GM19238 (cell line): ENCODE data around the gene CLCN6.

Experiments
- DNase-seq: peaks from one replicate; pipeline ENCODE4 v3.0.0; 2011; ENCODE audit warnings: low spot score; ENCODE audit not compliant: insufficient read length

The CLCN6 gene

DNA sequence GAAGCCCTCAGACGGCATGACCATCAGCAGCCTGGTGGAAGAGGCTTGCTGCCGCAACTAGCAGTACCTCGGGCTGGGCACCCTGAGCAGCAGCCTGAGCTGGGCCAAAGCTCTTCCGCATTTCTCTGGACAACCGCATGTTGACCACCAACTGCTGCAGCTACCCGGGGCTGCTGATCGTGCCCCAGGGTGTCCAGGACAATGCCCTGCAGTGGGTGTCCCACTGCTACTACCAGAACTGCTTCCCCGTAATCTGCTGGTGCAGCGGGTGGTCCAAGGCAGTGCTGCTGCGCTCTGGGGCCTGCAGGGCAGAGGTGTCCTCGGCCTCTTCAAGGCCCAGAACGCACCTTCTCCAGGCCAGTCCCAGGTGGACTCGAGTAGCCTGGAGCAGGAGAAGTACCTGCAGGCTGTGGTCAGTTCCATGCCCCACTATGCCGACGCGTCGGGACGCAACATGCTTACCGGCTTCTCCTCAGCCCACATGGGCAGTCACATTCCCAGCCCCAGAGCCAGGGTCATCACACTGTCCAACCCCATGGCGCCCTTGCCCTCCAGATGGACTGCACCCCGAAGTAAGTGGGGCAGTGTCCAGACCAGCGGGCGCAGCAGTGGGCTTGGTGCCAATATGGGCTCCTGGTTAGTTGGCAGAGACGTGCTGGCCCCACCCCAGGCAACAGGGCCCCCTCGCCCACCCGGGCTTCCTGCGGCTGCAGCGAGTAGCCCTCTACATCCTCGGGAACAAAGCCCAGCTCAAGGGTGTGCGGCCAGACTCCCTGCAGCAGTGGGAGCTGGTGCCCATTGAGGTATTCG lies 72.3 kb downstream of the CLCN6 start:
- no peak for DNase-seq

DNA sequence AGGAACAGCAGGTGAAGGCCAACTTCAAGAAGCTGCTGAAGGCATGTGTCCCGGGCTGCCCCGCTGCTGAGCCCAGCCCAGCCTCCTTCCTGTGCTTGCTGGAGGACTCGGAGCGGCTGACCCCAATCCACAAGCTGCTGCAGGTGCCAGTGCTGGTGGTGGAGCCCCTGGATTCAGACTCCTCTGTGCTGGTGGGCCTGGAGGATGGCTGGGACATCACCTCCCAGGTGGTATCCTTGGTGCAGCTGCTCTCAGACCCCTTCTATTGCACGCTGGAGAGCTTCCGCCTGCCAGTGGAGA lies 72.8 kb downstream of the CLCN6 start:
- no peak for DNase-seq

DNA sequence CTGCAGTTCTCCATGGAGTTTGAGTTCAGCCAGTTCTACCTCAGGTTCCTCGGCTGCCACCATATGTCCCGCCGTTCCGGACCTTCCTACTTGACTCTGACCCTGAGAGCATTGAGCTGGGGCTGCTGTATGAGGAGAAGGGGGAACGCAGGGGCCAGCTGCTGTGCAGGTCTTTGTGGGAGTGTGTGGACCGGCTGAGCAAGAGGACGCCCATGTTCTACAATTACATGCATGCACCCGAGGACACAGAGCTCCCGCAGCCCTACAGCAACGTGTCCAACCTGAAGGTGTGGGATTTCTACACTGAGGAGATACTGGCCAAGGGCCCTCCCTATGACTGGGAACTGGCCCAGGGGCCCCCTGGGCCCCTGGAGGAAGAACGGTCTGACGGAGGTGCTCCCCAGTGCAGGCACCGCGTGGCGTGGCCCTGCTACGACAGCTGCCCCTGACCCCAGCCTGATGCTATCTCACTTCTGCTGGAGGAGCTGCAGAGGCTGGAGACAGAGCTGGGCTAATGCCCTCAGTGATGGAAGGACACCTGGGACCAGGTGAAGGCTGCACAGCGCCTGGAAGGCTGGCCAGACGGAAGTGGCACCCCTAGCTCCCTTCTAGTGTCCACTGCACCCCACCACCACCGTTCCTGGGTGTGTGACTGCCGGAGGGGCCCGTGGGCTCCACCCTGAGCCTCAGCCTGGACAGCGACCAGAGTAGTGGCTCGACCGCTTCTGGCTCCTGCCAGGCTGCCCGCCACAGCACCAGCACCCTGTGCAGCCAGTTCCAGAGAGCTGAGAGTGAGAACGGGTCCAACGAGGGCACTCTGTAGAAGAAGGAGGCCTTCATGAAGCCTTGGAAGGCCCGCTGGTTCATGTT lies 73.6 kb downstream of the CLCN6 start:
- no peak for DNase-seq

DNA sequence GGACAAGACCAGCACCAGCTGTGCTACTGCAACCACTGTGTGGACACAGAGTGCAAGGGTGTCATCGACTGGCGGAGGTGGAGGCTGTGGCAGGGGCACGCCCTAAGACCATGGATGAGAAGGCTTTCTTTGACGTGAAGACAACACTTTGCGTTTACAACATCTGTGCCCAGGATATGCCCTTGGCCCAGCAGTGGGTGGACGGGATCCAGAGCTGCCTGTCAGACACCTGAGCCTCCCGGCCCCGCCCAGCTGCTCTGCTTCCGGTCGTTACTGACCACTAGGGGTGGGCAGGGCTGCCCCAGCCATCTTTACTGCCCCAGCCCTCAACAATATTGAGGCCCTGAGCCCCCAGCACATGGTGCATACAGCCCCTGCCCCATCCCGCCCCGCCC lies 74.2 kb downstream of the CLCN6 start:
- DNase-seq, result no peak

DNA sequence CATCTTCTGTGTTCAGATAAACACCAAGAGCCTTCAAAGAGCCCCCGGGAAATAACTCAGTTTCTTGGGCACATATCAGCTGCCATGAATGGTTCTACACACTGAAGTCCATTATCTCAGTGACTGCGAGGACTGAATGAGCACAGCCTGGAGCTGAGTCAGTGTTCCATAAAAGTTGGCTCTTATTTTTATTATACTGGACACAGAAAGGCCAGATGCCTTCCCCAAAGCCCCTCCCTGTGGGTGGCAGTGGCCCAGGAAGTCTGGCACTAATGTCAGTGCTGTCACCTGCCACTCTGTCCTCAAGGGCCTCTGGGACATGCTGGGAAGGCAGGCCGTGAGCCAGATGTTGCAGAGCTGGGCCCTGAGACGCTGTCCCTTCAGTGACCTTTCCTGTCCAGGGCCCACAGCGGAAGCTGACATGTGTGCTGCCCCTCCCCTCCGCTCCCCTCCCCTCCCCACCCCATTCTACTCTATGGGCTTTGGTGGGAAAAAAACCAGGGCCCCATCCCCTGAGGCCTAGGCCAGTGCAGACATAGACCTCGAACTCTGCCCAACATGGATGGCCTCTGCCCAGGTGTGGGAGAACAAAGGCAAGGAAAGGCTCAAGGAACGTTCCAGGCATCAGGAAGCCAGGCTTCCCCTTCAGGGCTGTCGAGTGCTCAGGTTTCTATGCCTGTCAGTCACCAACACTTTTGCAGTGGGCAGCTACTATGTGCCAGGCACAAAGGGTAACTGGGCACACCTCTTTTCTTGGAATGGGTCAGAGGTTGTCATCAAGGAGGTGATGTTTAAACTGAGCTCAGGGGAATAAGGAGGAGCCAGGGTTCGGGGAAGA lies 75.1 kb downstream of the CLCN6 start:
- no peak for DNase-seq

DNA sequence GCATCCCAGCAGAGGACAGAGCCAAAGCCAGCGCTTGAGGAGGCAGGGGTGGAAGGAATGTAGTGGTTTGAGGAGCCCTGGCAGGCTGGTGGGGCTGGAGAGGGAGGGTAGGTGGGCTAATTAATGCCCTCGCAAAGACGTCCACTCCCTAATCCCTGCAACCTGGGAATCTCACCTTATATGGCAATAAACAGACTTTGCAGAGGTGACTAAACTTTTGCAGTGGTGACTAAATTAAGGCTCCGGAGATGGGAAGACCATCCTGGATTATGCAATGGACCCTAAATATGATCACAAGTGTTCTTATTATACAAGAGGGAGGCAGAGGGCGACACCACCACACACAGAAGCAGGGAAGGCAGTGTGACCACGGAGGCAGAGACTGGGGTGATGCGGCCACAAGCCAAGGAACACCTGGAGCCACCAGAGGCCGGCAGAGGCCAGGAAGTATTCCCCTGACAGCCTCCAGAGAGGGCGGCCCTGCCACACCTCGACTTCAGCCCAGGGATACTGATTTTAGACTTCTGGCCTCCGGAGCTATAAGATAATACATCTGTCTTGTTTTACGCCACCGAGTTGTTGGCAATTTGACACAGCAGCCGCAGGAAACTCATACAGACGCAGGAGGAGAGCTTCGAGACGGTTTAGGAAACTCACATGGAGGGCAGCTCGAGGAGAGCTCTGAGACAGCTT lies 75.9 kb downstream of the CLCN6 start:
- no peak for DNase-seq

DNA sequence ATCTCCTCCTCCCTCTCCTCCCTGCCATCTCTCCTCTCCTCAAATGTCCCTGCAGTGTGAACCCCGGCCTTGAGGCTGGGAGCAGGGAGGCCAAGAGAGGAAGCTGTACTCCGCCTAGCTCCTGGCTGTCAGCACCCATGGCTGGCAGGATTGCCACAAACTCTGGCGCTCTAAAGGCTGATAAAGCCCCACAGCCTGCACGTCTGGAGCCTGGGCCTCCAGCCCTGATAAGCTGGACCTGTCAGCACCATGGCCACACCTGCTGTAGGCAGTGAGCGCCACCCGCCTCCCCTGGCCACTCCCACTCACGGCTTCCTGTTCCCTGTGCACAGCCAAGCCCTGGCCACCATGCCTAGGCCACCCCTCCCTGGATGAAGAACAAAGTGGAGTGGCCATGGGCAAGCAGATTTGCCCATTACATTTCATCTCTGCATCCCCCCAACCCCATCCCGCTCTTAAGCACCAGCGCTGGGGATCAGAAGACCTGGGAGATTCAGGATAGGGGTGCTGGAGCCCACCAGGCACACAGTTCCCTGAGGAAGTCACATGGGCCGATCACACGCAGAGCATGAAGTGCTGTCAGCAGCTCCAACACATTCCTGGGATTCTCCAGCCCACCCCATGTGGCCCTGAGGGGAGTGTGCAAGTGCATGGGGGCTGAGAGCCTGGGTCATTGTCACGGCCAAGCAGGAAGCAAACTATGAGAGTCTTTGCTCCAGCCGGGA lies 77.0 kb downstream of the CLCN6 start:
- DNase-seq, result no peak

DNA sequence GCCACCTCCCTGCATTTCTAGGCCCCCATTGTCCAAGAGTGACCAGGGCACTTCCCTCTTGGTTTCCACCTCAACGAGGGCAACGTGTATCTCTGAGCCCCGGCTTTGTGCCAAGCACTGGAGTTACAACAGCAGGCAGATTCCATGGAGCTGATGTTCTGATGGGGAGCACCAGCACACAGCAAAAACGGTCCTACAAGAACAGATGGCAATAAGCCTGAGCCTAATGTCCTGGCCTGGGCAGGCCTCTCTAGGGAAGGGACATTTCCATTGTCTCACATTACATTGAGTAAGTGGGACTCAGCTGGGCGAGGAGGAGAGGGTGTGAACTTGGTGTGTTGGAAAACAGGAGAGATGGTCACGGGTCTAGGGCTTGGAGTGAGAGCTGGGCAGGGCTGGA lies 79.9 kb downstream of the CLCN6 start:
- DNase-seq, result no peak

DNA sequence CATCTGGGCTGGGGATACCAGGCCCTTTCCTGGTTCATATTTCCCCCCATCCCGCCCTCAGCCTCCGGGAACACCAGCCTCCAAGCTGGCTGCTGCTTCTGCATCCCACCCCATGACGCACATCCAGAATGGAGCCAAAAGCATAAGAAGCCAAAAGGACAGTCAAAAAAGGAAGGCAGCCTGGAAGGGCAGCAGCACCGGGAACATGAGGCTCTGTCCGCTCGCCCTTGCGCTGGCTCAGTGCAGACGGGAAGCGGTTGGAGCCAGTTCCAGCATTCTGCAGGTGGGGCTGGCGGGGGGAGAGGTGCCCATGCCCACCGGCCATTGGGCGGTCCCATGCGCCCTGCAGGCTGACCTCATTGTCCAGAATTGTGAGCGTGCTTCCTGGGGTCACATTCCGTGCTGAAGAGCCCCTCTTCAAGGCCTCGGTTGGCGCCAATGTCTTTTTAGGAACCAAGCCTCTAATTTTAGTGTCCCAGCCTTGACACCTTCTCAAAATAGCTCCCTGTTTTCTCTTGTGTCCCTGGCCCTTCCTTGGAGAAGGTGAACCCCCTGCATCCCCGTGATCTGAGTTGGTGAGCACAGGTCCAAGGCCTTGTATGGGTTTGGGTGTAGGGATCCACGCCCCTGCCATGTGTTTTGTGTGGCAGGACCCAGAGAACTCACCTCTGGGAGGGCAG lies 81.1 kb downstream of the CLCN6 start:
- no peak for DNase-seq

DNA sequence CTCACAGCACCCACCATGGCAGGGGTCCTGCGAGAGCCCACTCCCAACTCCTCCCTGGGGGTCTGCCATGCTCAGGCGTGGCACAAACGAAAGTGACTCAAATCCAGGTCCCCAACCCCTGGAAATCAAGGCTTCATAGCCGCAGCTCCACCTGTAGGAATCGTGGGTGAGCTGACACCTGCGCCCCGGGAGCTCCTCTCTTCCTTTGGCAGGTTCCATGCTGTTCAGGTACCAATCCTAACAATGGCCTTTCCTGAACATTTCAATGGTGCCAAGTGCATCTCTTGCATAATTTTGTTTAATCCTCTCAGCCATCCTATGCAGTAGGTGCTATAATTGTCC lies 81.6 kb downstream of the CLCN6 start:
- DNase-seq, result no peak

DNA sequence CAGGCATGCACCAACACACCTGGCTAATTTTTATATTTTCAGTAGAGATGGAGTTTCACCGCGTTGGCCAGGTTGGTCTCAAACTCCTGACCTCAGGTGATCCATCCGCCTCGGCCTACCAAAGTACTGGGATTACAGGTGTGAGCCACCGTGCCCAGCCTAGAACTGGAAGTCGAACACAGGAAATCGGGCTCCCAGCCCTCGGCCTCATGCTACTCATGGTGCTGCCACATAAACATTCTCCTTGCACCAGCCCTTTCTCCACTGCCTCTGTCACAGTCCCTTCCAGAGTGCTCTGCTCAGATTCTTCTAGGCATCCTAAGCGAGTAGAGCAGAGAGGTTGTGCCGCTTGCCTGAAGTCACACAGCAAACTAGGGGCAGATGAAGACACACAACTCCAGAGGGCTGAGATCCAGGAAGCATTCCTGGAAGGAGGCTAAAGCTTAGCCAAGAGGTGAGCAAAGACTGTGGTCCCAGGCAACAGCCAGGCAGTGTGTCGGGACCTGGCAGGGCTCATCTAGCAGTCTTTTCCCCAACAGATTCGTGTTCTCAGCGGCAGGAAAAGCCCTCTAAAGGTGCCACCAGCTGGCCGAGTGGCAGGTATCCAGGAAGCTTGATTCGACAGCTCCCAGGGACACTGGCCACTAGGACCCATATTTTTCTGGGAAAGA lies 82.3 kb downstream of the CLCN6 start:
- DNase-seq, result no peak

DNA sequence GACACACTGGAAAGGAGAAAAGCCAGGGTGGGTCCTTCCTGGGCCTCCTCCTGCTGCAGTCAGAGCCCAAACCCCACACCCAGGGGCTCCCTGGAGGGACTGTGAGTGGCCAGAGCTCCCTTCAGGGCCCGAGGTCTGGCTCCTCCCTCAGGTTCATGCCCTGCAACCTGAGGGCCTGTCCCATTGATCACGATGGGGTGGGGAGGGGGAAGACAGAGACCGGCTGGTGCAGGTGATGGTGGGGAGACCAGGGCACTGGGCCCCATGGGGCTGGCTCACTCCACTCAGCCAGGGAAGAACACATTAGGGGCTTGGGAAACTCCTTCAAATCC lies 82.9 kb downstream of the CLCN6 start:
- no peak for DNase-seq

DNA sequence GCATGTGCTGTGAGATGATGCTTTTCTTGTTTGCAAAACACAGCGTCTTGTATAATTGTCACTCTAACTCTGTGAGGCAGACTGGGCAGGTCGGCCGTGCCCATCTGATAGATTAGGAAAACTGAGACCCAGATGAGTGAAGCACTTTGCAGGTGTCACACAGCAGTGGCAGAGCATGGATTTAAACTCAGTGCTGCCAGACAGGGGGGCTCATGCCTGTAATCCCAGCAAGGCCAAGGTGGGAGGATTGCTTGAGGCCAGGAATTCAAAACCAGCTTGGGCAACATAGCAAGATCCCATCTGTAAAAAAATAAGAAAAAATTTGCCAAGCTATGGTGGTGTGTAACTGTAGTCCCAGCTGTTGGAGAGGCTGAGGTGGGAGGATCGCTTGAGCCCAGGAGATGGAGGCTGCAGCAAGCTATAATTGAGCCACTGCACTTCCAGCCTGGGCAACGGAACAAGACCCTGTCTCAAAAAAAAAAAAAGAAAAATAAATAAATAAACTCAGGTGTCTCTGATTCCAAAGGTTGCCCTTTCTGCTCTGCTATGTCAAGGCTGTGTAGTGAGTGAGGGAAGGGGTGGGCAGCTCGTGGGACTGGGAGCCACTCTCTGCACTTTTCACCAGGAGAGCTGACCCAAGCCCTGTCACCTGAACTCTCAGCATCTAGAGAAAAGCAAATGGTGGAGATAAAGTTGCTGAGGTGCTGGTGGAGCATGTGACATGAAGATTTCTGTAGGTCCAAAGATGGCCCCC lies 85.6 kb downstream of the CLCN6 start:
- no peak for DNase-seq
